Forelimb muscle (tissue), 1 donor: Measurements from ENCODE around the gene ZNF33B. TPM values are rescaled to one million over a fixed set of nuclear protein-coding genes. Genes with fewer than 3 reads are reported as not detected.
A peak's percentile ranks its signal among the peaks of the same experiment; 100 is the strongest.
"Not testable (repeated sequence)": the region's sequence is repeated elsewhere in the genome, so short reads cannot be mapped to it uniquely, and the experiment has no call there.

Experiments
- DNase-seq: peaks from one replicate; pipeline ENCODE4 v3.0.0-alpha.2; 2013; ENCODE audit warnings: low read depth
- polyA plus RNA-seq: library from polyadenylated mRNA; unstranded; fragments of 120-200 nt; gene quantifications from one replicate; pipeline ENCODE4 v1.2.1, GENCODE V29; 2013; ENCODE audit not compliant: insufficient read length

The ZNF33B gene
- polyA plus RNA-seq, 1 donor: 18.8 TPM

DNA sequence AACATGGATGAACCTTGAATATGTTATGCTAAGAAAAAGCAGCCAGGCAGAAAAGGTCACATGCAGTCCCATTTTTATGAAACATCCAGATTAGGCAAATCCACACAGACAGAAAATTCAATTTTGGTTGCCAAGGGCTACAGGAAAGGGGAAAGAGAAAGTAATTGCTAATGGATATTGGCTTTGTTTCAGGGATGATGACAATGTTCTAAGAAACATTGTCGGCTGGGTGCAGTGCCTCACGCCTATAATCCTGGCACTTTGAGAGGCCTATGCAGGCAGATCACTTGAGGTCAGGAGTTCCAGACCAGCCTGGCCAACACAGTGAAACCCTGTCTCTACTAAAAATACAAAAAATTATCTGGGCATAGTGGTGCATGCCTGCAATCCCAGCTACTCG lies 23.0 kb downstream of the ZNF33B start:
- no peak for DNase-seq

DNA sequence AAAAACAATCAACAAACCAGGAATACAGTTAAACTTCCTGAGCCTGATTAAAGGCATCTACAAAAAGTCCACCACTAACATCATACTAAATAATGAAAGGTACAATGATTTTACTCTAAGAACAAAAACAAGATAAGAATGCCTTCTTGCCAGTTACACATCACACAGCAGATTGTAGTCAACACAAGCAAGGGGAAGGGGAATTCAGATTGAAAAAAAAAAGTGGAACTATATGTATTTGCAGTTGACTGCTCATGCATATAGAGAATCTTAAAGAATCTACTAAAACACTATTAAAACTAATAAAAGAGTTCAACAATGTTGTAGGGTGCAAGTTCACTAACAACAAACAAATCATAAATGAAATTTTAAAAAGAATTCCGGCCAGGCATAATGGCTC lies 28.5 kb downstream of the ZNF33B start:
- DNase-seq: no peak

DNA sequence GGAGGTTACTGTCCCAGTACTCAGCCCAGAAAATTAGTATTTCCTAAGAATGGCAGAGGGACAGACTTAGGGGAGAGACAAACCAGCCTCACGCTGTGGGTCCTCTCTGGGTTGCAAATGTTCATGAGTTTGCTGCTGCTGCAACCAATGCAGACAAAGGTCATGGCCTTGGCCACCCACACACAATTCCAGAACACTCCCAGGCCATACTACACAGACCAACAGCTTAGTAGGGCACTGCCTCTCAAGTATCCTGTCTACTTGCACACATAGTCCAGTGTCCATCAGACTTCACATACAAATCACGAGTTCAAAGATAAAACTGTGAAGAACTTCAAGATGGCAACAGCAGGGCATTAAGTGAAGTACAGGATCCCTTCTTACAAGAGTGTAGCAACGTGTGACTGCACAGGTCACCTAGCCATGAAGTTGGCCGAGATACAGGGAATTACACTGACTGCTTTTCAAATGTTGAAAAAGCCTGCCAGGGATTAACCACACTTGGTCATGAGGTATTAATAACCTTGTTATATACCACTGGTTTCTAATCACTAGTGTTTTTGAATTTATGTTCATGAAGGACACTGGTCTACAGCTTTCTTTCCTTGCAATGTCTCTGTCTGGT lies 40.0 kb downstream of the ZNF33B start:
- no peak for DNase-seq

DNA sequence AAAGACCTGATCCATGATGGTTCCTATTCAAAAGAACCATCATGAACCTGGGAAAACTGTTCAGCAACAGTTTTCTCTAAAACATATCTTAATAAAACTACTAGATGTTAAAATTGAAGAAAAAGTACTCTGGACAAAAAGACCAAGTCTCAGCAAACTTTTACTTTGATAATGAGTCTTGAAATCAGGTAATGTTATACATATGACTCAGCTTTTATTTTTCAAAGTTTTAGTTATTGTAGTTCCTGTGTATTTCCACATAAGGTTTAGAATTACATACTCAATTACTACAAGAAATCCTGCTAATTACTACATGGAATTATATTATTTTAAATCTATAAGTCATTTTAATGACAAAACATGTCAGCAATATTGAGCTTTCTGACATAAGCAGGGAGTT lies 42.2 kb downstream of the ZNF33B start:
- DNase-seq: no peak

DNA sequence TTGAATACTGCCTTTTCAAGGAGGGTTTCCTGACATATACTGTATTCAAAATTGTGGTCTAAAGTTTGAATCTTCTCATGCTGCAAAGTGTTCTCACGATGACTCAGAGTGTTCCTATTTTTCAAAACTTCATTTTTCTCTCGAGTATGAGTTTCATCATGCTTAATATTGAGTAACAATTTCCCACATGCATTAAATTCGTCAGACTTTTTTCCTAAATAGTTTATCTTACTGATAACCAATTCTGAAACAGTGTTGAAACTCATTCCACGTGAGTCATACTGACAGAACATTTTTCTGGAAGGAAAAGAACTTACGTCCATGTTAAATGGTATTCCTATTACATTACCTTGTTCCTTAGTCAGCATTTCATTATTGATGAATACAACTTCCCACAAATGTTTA lies 44.1 kb downstream of the ZNF33B start:
- DNase-seq: no peak

DNA sequence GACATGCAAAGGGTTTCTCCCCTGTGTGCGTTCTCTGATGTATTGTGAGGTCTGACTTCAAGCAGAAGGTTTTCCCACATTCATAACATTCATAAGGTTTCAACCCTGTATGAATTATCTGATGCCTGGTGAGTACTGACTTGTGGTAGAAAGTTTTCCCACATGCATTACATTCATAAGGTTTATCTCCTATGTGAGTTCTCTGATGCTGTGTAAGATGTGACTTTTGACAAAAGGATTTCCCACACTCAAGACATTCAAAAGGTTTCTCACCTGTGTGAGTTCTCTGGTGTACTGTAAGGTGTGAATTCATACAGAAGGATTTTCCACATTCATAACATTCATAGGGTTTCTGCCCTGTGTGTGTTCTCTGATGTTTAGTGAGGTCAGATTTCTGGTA lies 45.1 kb downstream of the ZNF33B start:
- no peak for DNase-seq

DNA sequence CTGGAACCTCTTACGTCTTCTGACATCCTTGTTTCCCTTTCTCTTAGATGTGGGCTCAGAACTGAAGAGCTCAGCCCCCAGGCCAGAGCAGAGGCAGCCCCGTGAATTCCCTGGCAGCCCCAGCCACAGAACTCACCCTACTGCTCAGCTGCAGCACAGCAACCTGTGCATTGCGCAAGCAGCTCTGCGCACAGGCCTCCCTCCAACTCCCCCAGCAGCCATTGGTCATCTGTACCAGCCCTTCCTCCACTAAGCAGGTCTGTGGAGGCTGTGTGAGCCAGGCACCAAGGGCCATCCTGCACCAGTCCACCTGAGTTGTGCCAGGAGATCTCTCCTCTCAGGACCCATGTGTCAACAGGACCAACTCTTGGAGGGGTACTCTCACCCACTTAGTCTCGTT lies 54.5 kb downstream of the ZNF33B start:
- no peak for DNase-seq

DNA sequence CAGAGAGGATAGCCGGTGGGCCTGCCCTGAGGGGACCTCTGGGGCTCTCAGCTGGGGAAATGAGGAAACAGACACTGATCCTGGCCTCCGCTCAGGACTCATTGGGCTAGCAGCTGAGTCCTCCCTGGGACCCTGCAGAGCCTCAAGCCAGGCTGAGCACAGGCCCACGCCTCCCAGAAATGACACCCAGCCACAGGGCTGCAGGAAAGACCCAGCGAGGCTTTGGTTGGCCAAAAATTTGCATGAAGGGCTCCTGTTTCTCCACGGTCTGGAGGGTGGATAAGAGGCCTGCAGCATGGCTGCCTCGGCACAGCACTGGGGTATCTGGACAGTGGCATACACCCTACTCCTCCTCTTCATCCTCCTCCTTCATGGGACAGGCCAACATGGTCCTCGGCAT lies 60.4 kb downstream of the ZNF33B start:
- DNase-seq: no peak

DNA sequence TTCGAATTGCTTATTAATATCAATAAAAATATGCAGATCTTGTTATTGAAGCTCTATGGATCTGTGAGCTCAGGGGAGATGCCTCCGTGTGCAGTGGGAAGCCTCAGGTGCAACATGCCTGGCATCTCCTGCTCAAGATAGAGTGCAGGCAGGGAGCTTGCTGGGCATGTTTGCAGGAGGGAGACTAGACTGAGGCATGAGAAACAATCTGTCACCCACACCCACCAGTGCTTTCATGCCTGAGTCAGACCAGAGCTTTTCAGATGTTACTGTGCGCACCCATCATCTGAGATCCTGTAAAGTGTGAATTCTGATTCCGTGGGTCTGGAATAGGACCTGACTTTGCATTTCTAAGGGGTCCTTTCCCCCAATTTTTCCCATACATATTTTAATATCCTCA lies 62.0 kb downstream of the ZNF33B start:
- DNase-seq: no peak

DNA sequence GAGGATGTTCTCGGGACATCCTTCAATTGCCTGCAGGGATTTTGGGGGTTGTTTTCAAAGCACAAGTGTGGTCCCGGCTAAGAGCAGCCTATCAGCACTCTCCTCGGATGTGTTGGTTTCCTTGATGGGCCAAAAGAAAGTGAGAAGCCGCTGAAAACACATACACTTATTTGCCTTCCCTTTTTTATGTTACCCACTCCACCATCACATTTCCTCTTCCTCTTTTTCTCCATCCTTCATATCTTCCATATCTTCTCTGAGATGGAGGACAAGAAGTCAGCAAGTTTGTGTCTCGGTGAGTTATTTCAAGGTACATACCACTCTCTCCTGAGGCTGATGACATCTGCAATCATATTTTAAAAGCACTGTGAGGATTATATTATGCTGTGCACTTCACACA lies 64.0 kb downstream of the ZNF33B start:
- DNase-seq: no peak

DNA sequence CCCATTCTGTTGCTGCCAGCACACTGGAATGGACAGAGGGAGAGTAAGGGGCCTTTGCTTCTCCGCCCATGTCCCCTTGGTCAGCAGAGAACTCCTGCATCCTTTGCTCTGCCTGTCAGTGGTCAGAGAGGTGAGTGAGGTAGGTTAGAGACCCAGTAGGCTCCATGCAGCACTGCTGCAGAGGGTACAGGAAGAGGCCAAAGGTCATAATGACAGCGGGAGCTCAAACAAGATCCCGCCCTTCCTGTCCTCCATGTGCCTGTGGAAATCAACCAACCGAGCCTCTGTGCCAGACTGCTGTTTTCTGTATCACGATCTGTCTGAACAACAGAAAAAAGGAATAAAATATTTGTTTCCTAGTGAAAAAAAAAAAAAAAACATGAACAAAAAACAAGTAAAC lies 81.4 kb downstream of the ZNF33B start:
- no peak for DNase-seq

DNA sequence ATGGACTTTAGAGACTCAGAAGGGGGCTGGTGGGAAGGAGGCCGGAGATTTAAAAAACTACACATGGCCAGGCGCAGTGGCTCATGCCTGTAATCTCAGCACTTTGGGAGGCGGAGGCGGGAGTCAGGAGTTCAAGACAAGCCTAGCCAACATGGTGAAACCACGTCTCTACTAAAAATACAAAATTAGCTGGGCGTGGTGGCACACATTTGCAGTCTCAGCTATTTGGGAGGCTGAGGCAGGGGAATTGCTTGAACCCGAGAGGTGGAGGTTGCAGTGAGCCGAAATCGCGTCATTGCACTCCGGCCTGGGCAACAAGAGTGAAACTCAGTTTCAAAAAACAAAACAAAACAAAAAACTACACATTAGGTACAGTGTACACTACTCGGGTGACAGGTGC lies 84.8 kb downstream of the ZNF33B start:
- DNase-seq: not testable (repeated sequence)

DNA sequence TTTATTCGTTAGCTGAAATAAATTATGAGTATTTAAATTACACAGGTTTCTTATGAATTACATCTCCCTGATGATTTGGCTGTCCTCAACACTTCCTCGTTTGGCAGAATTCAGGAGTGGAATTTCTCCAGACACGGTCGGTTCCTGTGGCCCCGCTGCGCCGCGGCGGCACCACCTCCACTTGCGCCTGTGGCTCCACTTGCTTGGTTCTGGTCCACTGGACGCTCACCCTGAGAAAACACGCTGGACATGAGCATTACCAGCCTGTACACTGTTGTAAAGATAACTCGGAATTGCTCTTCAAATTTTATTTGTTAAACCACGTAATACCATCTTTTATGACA lies 85.3 kb downstream of the ZNF33B start:
- no peak for DNase-seq

DNA sequence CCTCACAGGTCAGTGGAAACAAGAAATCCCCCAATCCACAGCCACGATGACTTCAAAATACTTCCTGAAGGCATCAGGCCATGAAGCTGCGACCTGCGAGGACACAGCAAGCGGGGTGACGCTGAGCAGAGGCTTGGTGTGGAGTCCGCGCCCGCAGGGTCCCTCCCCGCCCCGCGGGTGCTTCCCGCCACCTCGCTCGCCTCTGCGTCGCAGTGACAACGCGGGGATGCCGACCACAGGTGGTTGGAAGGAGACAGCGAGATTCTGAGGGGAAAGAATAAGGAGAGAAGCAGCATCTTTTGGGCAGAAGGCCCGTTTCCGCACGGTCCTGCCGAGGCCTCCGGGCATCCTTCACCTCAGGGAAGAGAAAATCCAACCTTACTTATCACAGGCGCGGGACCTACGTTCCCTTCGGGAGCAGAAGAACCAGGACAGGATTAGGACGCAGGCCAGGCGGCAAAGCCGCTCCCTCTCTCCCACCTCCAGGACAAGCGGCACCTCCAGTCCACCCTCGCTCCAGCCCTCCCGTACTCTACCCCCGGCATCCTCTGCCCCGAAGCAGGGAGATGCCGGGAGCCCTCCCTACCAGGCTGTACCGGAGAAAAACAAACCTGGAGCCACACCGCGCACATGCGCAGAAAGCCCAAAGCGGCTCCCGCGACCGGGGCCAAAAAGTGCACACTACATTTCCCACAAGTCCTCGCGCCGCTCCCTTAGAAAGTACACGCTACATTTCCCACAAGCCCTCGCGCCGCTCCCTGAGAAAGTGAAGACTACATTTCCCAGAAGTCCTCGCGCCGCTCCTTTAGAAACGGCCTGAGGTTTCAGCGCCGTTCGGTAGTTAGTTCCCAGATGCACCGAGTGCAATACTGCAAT lies 85.9 kb downstream of the ZNF33B start:
- DNase-seq: peak; percentile 95

DNA sequence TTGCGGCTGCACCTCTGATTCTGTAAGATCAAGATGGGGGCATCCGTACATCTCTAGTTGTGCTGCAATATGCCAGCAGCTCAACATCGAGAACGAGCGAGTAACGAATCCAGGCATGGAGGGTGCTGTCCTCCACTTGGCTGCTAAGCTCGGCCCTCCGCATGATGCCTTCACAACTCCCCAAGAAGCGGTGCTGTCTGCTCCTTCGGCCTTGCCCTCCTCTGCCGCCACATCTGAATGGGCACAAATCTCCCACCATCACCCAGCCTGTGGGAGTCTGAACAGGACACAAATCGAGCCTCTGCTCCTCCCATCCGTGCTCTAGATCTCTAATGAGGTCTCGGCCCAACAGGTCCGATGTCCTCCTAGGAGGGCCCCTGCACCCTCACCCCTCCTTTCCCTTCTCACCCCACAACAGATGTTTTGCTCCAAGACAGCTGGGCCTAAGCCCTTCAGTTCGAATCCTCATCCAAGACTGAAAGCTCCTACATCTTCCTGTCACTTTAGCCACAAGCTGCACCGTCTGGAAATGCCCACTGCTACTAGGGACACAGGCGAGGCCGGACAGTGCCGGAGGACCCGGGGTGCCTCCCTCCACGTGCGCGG lies 86.7 kb downstream of the ZNF33B start:
- DNase-seq: no peak

DNA sequence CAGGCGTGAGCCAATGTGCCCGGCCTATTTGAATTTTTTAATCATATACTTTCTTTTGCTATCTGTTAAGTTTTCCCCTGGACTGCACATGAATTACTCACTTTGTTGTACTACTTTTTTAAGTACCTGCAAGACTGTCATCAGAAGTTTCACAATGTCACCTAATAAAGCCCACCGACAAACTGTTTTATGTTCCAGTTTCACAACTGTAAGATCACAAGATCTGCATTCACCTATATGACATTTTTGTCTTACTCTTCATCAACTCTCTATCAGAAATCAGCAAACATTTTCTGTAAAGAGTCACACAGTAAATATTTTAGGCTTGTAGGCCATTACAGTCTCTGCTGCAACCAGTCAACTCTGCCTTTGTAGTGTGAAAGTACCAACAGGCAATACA lies 88.5 kb downstream of the ZNF33B start:
- DNase-seq: no peak

DNA sequence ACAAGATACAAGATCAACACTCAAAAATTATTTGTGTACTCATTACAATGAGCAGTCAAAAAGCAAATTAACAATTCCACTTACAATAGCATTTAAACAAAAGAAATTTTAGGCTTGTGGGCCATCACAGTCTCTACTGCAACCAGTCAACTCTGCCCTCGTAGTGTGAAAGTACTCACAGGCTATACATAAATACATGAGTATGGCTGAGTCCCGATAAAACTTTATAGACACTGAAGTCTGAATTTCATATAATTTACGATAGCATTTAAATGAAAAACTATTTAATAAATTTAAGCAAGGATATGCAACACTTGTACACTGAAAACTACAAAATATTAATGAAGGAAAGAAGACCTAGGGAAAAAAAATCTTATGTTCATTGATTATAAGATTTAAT lies 90.1 kb downstream of the ZNF33B start:
- DNase-seq: no peak

DNA sequence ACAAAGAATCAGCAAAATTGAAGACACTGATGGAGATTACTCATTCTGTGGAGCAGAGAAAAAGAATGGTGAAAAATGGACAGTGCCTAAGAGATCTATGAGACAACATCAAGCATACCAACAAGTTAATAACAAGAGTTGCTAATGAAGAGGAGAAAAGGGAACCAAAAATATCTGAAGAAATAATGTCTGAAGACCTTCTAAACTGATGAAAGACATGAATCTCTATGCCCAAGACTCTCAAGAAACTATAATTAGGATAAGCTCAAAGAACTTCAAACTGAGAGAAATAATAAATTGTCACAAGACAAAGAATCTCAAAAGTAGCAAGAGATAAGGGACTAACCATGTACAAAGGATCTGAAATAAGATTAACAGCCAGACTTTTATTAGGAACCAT lies 93.4 kb downstream of the ZNF33B start:
- no peak for DNase-seq

DNA sequence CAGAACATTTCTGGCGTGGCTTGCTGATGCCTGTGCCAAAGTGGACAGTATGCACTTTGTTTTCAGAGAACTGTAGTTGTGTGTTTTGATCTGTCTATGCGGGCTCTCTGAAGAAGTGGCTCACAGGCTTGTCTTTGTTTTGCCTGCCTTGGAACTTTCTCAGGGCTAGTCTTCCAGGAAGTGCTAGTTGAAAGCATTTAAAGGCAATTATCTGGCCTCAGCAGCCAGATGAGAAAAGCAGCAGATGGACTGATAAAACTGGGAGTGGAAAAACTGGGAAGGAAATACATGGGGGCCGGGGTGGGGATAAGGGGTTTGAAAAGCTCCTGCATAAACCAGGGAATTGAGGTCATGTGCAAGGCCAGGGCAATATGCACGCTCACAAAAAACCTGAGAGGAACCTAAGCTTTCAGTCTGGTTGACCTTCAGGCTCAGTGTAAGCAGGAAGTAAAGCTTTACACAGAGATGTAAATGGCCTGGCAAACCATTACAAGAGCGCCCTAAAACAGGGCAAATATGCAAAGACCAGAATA lies 94.5 kb downstream of the ZNF33B start:
- DNase-seq: no peak
